ENCODE results near the gene IL13RA1.
"Not testable (repeated sequence)": the region's sequence is repeated elsewhere in the genome, so short reads cannot be mapped to it uniquely, and the experiment has no call there.

Gene IL13RA1

DNA sequence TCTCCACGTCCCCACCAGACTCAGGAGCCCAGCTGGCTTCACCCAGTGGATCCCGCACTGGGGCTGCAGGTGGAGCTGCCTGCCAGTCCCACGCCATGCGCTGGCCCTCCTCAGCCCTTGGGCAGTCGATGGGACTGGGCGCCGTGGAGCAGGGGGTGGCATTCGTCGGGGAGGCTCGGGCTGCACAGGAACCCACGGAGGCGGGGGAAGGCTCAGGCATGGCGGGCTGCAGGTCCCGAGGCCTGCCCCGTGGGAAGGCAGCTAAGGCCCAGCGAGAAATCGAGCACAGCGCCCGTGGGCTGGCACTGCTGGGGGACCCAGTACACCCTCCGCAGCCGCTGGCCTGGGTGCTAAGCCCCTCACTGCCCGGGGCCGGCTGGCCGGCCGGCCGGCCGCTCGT lies 10.6 kb upstream of the IL13RA1 start:
- H4K8ac ChIP-seq (ENCODE audit: low read length); H3K14ac ChIP-seq (ENCODE audit: low read length in 2 of 2); H3K4me1 ChIP-seq (ENCODE audit: control insufficient read depth, insufficient read depth, low read depth, low read length); H2BK12ac ChIP-seq (ENCODE audit: low read length in 2 of 2); H3K9me3 ChIP-seq (ENCODE audit: control insufficient read depth, low read length); H3K4me2 ChIP-seq (ENCODE audit: low read length, poor library complexity, severe bottlenecking); H3K27ac ChIP-seq (ENCODE audit: low read length, poor library complexity, severe bottlenecking); H2BK120ac ChIP-seq (ENCODE audit: low read depth, low read length); H3K4me3 ChIP-seq (ENCODE audit: insufficient read depth in 1 of 2, low read depth in 1 of 2, low read length in 2 of 2); H4K91ac ChIP-seq (ENCODE audit: low read length); H3K79me1 ChIP-seq (replicated peaks; ENCODE audit: low read length, poor library complexity, severe bottlenecking); H3K4ac ChIP-seq (ENCODE audit: low read depth in 1 of 2, low read length in 2 of 2); H2BK15ac ChIP-seq (ENCODE audit: low read depth, poor library complexity, severe bottlenecking); H3K9ac ChIP-seq (ENCODE audit: low read length); H2BK5ac ChIP-seq (ENCODE audit: low read depth, low read length, poor library complexity, severe bottlenecking); H2AK5ac ChIP-seq (ENCODE audit: low read length, severe bottlenecking); H3K23ac ChIP-seq (ENCODE audit: low read length in 2 of 2); DNase-seq; H2AFZ ChIP-seq (ENCODE audit: low read depth, low read length); H3K36me3 ChIP-seq (ENCODE audit: control insufficient read depth in 1 of 2, insufficient read depth in 2 of 2, low read depth in 1 of 2, low read length in 2 of 2); H3K27me3 ChIP-seq (ENCODE audit: control insufficient read depth in 1 of 2, insufficient read depth in 1 of 2, low read length in 2 of 2); H3K18ac ChIP-seq (ENCODE audit: low read depth in 1 of 2, low read length in 2 of 2): not testable (repeated sequence)
- 98% methylated on average over 18 of the region's 28 CpGs for whole genome bisulfite sequencing

DNA sequence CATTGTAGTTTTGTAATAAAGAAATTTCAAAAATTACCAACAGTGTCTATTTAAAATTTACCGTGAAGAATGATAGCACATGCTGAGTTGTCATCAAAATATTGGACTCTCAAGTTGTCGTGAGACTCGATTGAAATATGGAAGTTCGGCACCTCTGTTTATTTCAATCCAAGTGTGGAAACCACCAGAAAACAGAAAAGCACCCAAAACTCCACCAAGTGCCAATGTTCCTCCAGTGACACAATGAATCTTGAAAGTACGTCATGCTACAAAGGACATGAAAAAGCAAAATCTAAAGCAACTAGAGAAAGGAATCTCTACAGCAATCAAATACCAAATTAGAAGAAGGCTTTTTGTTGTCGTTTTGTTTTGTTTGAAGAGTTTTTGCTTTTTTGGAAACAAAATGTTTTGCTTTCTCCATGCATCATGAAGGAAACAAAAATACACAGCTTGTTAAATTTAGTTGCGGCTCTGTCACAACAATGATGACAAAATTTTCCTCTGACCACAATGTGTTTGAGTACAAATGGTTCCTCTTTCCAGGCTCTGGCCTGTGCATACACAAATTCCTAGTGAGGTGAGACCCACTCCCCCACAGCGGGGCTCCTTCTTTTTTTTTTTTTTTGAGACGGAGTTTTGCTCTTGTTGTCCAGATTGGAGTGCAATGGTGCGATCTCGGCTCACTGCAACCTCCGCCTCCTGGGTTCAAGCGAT lies 9.6 kb upstream of the IL13RA1 start:
- Histone ChIP-seq H3K9me3 (ENCODE audit: control insufficient read depth, low read length) (no peaks in the 10 kb centered on the region), H4K8ac (ENCODE audit: low read length) (no peak overlapping the region), H2AK5ac (ENCODE audit: low read length, severe bottlenecking) (no peak overlapping the region), H3K79me1 (replicated peaks; ENCODE audit: low read length, poor library complexity, severe bottlenecking) (no peaks in the 10 kb centered on the region), H4K91ac (ENCODE audit: low read length) (no peak overlapping the region), H3K9ac (ENCODE audit: low read length) (no peak overlapping the region), H3K27me3 (ENCODE audit: control insufficient read depth in 1 of 2, insufficient read depth in 1 of 2, low read length in 2 of 2) (no peaks in the 10 kb centered on the region), H3K14ac (ENCODE audit: low read length in 2 of 2) (no peak overlapping the region), H2BK120ac (ENCODE audit: low read depth, low read length) (no peak overlapping the region), H3K4me2 (ENCODE audit: low read length, poor library complexity, severe bottlenecking) (no peak overlapping the region), H2AFZ (ENCODE audit: low read depth, low read length) (no peak overlapping the region), H3K4ac (ENCODE audit: low read depth in 1 of 2, low read length in 2 of 2) (no peak overlapping the region), H3K4me3 (ENCODE audit: insufficient read depth in 1 of 2, low read depth in 1 of 2, low read length in 2 of 2) (no peak overlapping the region), H3K4me1 (ENCODE audit: control insufficient read depth, insufficient read depth, low read depth, low read length) (no peaks in the 10 kb centered on the region), H2BK15ac (ENCODE audit: low read depth, poor library complexity, severe bottlenecking) (no peak overlapping the region), H3K36me3 (ENCODE audit: control insufficient read depth in 1 of 2, insufficient read depth in 2 of 2, low read depth in 1 of 2, low read length in 2 of 2) (no peaks in the 10 kb centered on the region), H3K27ac (ENCODE audit: low read length, poor library complexity, severe bottlenecking) (no peak overlapping the region), H3K18ac (ENCODE audit: low read depth in 1 of 2, low read length in 2 of 2) (no peak overlapping the region), H2BK5ac (ENCODE audit: low read depth, low read length, poor library complexity, severe bottlenecking) (no peak overlapping the region), H2BK12ac (ENCODE audit: low read length in 2 of 2) (no peak overlapping the region), H3K23ac (ENCODE audit: low read length in 2 of 2) (no peak overlapping the region)
- WGBS = 97% methylated on average over 11 of the region's 13 CpGs
- DNase-seq = no peak

DNA sequence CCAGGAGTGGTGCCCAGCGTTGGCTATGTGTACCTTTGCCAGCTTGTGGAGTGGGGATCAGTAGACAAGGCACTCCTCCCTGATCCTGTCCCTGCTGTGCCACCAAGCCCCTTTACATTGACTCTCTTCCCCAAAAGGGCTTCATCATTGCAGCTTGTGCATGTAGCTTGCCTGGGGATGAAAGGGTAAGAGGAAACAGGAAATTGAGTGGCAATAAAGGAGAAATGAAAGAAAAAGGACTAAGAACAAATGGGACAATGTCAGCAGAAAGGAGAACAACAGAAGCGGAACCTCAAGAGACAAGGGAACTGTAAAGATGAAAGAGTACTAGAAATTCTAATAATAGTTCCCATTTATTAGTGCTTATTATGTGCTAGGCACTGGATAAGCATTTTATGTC lies 8.7 kb upstream of the IL13RA1 start:
- H3K14ac ChIP-seq (ENCODE audit: low read length in 2 of 2) = no peak overlapping the region
- H3K27me3 ChIP-seq (ENCODE audit: control insufficient read depth in 1 of 2, insufficient read depth in 1 of 2, low read length in 2 of 2) = no peaks in the 10 kb centered on the region
- no peak overlapping the region for H4K8ac ChIP-seq (ENCODE audit: low read length)
- no peak overlapping the region for H2AK5ac ChIP-seq (ENCODE audit: low read length, severe bottlenecking)
- DNase-seq = no peak
- no peak overlapping the region for H2BK12ac ChIP-seq (ENCODE audit: low read length in 2 of 2)
- no peak overlapping the region for H3K27ac ChIP-seq (ENCODE audit: low read length, poor library complexity, severe bottlenecking)
- no peaks in the 10 kb centered on the region for H3K79me1 ChIP-seq (replicated peaks; ENCODE audit: low read length, poor library complexity, severe bottlenecking)
- H3K4me2 ChIP-seq (ENCODE audit: low read length, poor library complexity, severe bottlenecking) = no peak overlapping the region
- no peak overlapping the region for H4K91ac ChIP-seq (ENCODE audit: low read length)
- H3K4me1 ChIP-seq (ENCODE audit: control insufficient read depth, insufficient read depth, low read depth, low read length) = no peaks in the 10 kb centered on the region
- no peak overlapping the region for H3K4ac ChIP-seq (ENCODE audit: low read depth in 1 of 2, low read length in 2 of 2)
- no peak overlapping the region for H2BK5ac ChIP-seq (ENCODE audit: low read depth, low read length, poor library complexity, severe bottlenecking)
- H3K4me3 ChIP-seq (ENCODE audit: insufficient read depth in 1 of 2, low read depth in 1 of 2, low read length in 2 of 2) = no peak overlapping the region
- no peak overlapping the region for H2AFZ ChIP-seq (ENCODE audit: low read depth, low read length)
- no peaks in the 10 kb centered on the region for H3K36me3 ChIP-seq (ENCODE audit: control insufficient read depth in 1 of 2, insufficient read depth in 2 of 2, low read depth in 1 of 2, low read length in 2 of 2)
- 67% methylated on average over 1 of the region's 2 CpGs for WGBS
- no peak overlapping the region for H3K23ac ChIP-seq (ENCODE audit: low read length in 2 of 2)
- H3K9ac ChIP-seq (ENCODE audit: low read length) = no peak overlapping the region
- H3K9me3 ChIP-seq (ENCODE audit: control insufficient read depth, low read length) = no peaks in the 10 kb centered on the region
- H2BK120ac ChIP-seq (ENCODE audit: low read depth, low read length) = no peak overlapping the region
- H2BK15ac ChIP-seq (ENCODE audit: low read depth, poor library complexity, severe bottlenecking) = no peak overlapping the region
- H3K18ac ChIP-seq (ENCODE audit: low read depth in 1 of 2, low read length in 2 of 2) = no peak overlapping the region

DNA sequence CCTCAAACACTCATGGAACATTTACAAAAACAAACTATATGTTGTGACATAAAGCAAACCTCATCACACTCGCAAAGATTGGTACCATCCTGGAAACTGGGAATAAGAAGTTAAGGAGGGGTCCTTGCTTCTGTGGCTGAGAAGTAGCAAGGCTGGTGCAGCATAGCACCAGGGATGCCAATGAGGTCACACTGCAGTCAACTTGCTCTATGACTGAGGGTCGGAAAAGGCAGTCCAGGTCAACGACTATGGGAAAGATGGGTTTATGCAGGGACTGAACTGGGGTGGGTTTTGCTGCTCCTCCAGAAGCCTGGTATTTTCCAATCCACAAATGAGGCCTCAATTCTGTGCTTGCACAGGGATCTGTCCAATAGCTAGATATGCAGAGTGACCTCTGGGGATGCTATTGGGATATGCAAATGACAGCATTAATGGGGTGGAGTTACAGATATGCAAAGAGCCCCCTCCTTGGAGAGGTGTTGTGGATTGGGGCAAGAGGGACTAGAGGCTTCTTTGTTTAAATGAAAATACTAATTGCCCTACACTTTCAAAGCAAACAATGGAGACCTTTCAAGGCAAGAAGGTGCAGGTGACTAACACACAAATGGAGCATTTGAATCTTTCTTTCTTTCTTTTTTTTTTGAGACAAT lies 7.2 kb upstream of the IL13RA1 start:
- H4K91ac ChIP-seq (ENCODE audit: low read length) = no peak overlapping the region
- no peak overlapping the region for H2BK12ac ChIP-seq (ENCODE audit: low read length in 2 of 2)
- H3K4ac ChIP-seq (ENCODE audit: low read depth in 1 of 2, low read length in 2 of 2) = no peak overlapping the region
- no peak overlapping the region for H2AK5ac ChIP-seq (ENCODE audit: low read length, severe bottlenecking)
- no peak overlapping the region for H2AFZ ChIP-seq (ENCODE audit: low read depth, low read length)
- H3K4me2 ChIP-seq (ENCODE audit: low read length, poor library complexity, severe bottlenecking) = no peak overlapping the region
- H3K79me1 ChIP-seq (replicated peaks; ENCODE audit: low read length, poor library complexity, severe bottlenecking) = no peaks in the 10 kb centered on the region
- no peaks in the 10 kb centered on the region for H3K27me3 ChIP-seq (ENCODE audit: control insufficient read depth in 1 of 2, insufficient read depth in 1 of 2, low read length in 2 of 2)
- H2BK120ac ChIP-seq (ENCODE audit: low read depth, low read length) = no peak overlapping the region
- no peak overlapping the region for H3K27ac ChIP-seq (ENCODE audit: low read length, poor library complexity, severe bottlenecking)
- H3K23ac ChIP-seq (ENCODE audit: low read length in 2 of 2) = no peak overlapping the region
- H4K8ac ChIP-seq (ENCODE audit: low read length) = no peak overlapping the region
- no peak overlapping the region for H2BK5ac ChIP-seq (ENCODE audit: low read depth, low read length, poor library complexity, severe bottlenecking)
- H3K9ac ChIP-seq (ENCODE audit: low read length) = no peak overlapping the region
- H3K14ac ChIP-seq (ENCODE audit: low read length in 2 of 2) = no peak overlapping the region
- H2BK15ac ChIP-seq (ENCODE audit: low read depth, poor library complexity, severe bottlenecking) = no peak overlapping the region
- no peak overlapping the region for H3K4me3 ChIP-seq (ENCODE audit: insufficient read depth in 1 of 2, low read depth in 1 of 2, low read length in 2 of 2)
- H3K18ac ChIP-seq (ENCODE audit: low read depth in 1 of 2, low read length in 2 of 2) = no peak overlapping the region
- no peaks in the 10 kb centered on the region for H3K36me3 ChIP-seq (ENCODE audit: control insufficient read depth in 1 of 2, insufficient read depth in 2 of 2, low read depth in 1 of 2, low read length in 2 of 2)
- H3K9me3 ChIP-seq (ENCODE audit: control insufficient read depth, low read length) = no peaks in the 10 kb centered on the region
- DNase-seq = no peak
- H3K4me1 ChIP-seq (ENCODE audit: control insufficient read depth, insufficient read depth, low read depth, low read length) = no peaks in the 10 kb centered on the region
- WGBS = 91% methylated on average over 3 of the region's 3 CpGs
